Caco-2 (cell line): ENCODE data around the gene EPHA4. TPM values are rescaled to one million over a fixed set of nuclear protein-coding genes. Genes with fewer than 3 reads are reported as not detected.

Source experiments
- BruUV-seq: library from RNA; stranded (reverse); fragments of 400-500 nt; replicated peaks from 2 replicates; lab custom pipeline; 2021; lab: Mats Ljungman, UMichigan
- CTCF ChIA-PET: fragments of 300-600 bp; sonication (Branson Sonifier 250); formaldehyde crosslinking; loops from one replicate; lab custom pipeline; 2022; ENCODE audit warnings: antibody characterized with exemption; lab: Charles Lee
- POLR2A ChIA-PET: fragments of 300-600 bp; sonication (Branson Sonifier 250); formaldehyde crosslinking; loops from one replicate; lab custom pipeline; 2022; ENCODE audit warnings: antibody characterized with exemption; lab: Charles Lee
- DNase-seq, 2 experiments: peaks; one replicate each; pipeline versions ENCODE4 v3.0.0 to v3.0.0-alpha.2; 2020 to 2022
- H3K27me3 ChIP-seq: replicated peaks from 2 replicates; pipeline ENCODE4 v1.6.0; 2011; ENCODE audit warnings: low read length; ENCODE audit not compliant: control insufficient read depth, insufficient read depth
- H3K36me3 ChIP-seq: 2 replicates; pipeline ENCODE4 v1.5.1; 2011; ENCODE audit warnings: low read length; ENCODE audit not compliant: control insufficient read depth, insufficient read depth
- H3K4me1 ChIP-seq: fragments of 250-450 bp; sonication (Bioruptor Pico); 2 replicates; pipeline ENCODE4 v1.5.1; 2020; ENCODE audit warnings: mild to moderate bottlenecking
- H3K4me3 ChIP-seq: 2 replicates; pipeline ENCODE4 v1.5.1; 2011; ENCODE audit warnings: low read depth, mild to moderate bottlenecking, control low read depth, low read length
- H3K9me3 ChIP-seq: fragments of 250-450 bp; sonication (Bioruptor Pico); 2 replicates; pipeline ENCODE4 v1.5.1; 2020; ENCODE audit warnings: mild to moderate bottlenecking, moderate library complexity
- H3K27ac Mint-ChIP-seq: one replicate; pipeline ENCODE4 v1.8.0; 2022; ENCODE audit warnings: mixed read lengths; ENCODE audit not compliant: unreplicated experiment
- H3K27me3 Mint-ChIP-seq: one replicate; pipeline ENCODE4 v1.8.0; 2022; ENCODE audit warnings: mixed read lengths; ENCODE audit not compliant: insufficient read depth, unreplicated experiment
- H3K36me3 Mint-ChIP-seq: one replicate; pipeline ENCODE4 v1.8.0; 2022; ENCODE audit warnings: mild to moderate bottlenecking, mixed read lengths; ENCODE audit not compliant: insufficient read depth, unreplicated experiment
- H3K4me1 Mint-ChIP-seq: one replicate; pipeline ENCODE4 v1.8.0; 2022; ENCODE audit warnings: low read depth, mixed read lengths; ENCODE audit not compliant: unreplicated experiment
- H3K4me3 Mint-ChIP-seq: one replicate; pipeline ENCODE4 v1.8.0; 2022; ENCODE audit warnings: mild to moderate bottlenecking, moderate library complexity, mixed read lengths; ENCODE audit not compliant: unreplicated experiment
- H3K9me3 Mint-ChIP-seq: one replicate; pipeline ENCODE4 v1.8.0; 2022; ENCODE audit warnings: mixed read lengths; ENCODE audit not compliant: unreplicated experiment
- intact Hi-C: fragments of 100-400 bp; cut with micrococcal nuclease; formaldehyde crosslinking; loops from one replicate; pipeline ENCODE4 v1.10.0; 2022; ENCODE audit not compliant: unreplicated experiment
- total RNA-seq: library from RNA; stranded (reverse); gene quantifications from 2 replicates; pipeline ENCODE4 v1.2.3, GENCODE V29; 2022
- TF ChIP-seq, protein P1 (sequence below), 2 experiments: fragments of 200-600 bp in 1 of 2; IDR thresholded peaks; 1 replicate in 1 of 2; 2 replicates in 1 of 2; pipeline versions ENCODE4 v1.5.1 to v1.8.0; 2011 to 2022; ENCODE audit warnings: antibody characterized with exemption in 1 of 2, control low read depth in 1 of 2, inconsistent platforms in 1 of 2, low read depth in 1 of 2, low read length in 1 of 2, mild to moderate bottlenecking in 1 of 2, moderate library complexity in 1 of 2; ENCODE audit not compliant: insufficient read depth in 1 of 2, severe bottlenecking in 1 of 2, unreplicated experiment in 1 of 2

The EPHA4 gene
- total RNA-seq, 1 experiment from 2014 or later: 95.5 TPM

DNA sequence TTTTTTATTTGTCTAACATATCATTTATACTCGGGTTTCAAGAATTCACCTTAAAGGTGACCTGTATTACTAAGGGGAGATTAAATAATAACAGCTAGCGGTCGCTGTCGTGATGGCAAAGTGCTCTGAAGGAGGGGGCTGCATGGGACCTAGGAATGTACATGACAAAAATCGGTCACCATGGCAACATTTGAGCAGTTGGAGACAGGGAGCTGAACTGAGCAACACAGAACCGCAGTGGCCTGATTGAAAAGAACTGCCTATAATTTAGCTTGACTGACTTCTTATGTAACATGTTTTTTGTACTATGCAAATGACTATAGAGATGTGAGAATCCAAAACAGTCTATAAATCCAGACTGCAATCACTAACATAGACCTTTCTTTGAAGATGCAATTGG is 34.3 kb upstream of the EPHA4 start:
- intact Hi-C loops: no loop called here
- H3K27me3 ChIP-seq: no peaks in the 10 kb centered on the region
- H3K27ac Mint-ChIP-seq: no peak overlapping the region
- H3K4me3 Mint-ChIP-seq: no peak overlapping the region
- ChIA-PET CTCF (no interaction called here), POLR2A (interaction anchor here (0.6 kb wide), 1 partner anchor 11 kb away, joined by 3 read pairs; no protein-coding TSS in a partner anchor)
- peaks cover 4% of the 10 kb centered on the region for H3K4me1 Mint-ChIP-seq
- peaks cover 34% of the 10 kb centered on the region for H3K4me1 ChIP-seq
- no peaks in the 10 kb centered on the region for H3K36me3 Mint-ChIP-seq
- H3K4me3 ChIP-seq: no peak overlapping the region
- H3K36me3 ChIP-seq: no peaks in the 10 kb centered on the region
- no peak for DNase-seq
- no TSS peak for BruUV-seq
- H3K27me3 Mint-ChIP-seq: no peaks in the 10 kb centered on the region
- TF ChIP-seq, protein P1, sequence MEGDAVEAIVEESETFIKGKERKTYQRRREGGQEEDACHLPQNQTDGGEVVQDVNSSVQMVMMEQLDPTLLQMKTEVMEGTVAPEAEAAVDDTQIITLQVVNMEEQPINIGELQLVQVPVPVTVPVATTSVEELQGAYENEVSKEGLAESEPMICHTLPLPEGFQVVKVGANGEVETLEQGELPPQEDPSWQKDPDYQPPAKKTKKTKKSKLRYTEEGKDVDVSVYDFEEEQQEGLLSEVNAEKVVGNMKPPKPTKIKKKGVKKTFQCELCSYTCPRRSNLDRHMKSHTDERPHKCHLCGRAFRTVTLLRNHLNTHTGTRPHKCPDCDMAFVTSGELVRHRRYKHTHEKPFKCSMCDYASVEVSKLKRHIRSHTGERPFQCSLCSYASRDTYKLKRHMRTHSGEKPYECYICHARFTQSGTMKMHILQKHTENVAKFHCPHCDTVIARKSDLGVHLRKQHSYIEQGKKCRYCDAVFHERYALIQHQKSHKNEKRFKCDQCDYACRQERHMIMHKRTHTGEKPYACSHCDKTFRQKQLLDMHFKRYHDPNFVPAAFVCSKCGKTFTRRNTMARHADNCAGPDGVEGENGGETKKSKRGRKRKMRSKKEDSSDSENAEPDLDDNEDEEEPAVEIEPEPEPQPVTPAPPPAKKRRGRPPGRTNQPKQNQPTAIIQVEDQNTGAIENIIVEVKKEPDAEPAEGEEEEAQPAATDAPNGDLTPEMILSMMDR (IDR thresholded peaks at IDR 0.05; ENCODE audit: insufficient read depth in 1 of 2, low read depth in 1 of 2, low read length in 1 of 2, severe bottlenecking in 1 of 2, unreplicated experiment in 1 of 2): no peak
- H3K9me3 ChIP-seq: no peaks in the 10 kb centered on the region
- no peaks in the 10 kb centered on the region for H3K9me3 Mint-ChIP-seq

DNA sequence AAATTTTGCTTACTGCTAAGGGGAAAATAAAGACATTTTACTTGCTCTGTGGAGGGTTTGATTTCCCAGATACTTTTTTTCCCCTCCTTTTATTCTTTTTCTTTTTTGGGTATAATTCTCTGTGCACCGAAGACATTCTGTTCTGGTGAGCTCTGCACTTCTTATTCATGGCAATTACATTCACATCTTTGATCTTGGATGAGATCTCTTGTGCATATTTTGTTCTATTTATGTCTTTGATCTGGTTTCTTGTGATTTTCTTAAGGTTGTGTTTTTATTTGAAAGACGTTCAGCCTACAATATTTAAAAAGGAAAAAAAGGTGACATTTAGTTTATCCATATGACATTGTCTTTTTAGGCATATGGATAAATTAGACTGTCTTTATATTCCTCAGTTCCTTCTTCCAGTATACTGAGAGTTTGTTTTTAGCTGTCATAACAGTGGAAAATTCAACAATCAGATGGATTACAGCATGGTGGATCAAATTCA is 33.7 kb upstream of the EPHA4 start:
- Histone ChIP-seq H3K4me3 (no peak overlapping the region), H3K27me3 (no peaks in the 10 kb centered on the region), H3K4me1 (peaks cover 40% of the 10 kb centered on the region), H3K36me3 (no peaks in the 10 kb centered on the region), H3K9me3 (no peaks in the 10 kb centered on the region)
- Mint-ChIP-seq H3K27me3 (no peaks in the 10 kb centered on the region), H3K4me1 (peaks cover 10% of the 10 kb centered on the region), H3K9me3 (no peaks in the 10 kb centered on the region), H3K4me3 (no peak overlapping the region), H3K27ac (no peak overlapping the region), H3K36me3 (no peaks in the 10 kb centered on the region)
- ChIA-PET POLR2A (no interaction called here), CTCF (no interaction called here)
- no TSS peak for BruUV-seq
- TF ChIP-seq, protein P1 (IDR thresholded peaks at IDR 0.05; ENCODE audit: insufficient read depth in 1 of 2, low read depth in 1 of 2, low read length in 1 of 2, severe bottlenecking in 1 of 2, unreplicated experiment in 1 of 2): no peak
- no peak for DNase-seq
- intact Hi-C loops: no loop called here

DNA sequence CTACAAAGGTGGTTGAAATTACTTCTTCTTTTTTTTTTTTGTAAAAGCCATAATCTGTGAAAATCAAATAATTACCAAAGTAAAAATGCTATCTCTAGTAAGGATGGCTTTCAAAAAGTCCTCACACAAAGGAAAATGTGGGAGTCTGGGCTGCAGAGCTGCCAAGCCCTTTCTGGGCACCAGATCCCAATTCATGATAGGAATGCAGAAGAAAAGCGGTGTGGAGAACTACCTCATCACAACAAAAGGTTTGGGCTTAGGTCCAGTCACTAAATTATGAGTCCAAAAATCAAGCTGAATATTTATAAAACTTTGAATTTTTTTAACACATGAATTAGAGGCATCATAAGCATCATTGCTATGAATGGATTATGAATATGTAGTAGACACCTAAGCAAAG is 30.8 kb upstream of the EPHA4 start:
- Mint-ChIP-seq H3K36me3 (no peaks in the 10 kb centered on the region), H3K9me3 (no peaks in the 10 kb centered on the region), H3K4me3 (no peak overlapping the region), H3K27ac (no peak overlapping the region), H3K4me1 (peaks cover 21% of the 10 kb centered on the region), H3K27me3 (no peaks in the 10 kb centered on the region)
- Histone ChIP-seq H3K4me3 (no peak overlapping the region), H3K27me3 (no peaks in the 10 kb centered on the region), H3K36me3 (no peaks in the 10 kb centered on the region), H3K9me3 (no peaks in the 10 kb centered on the region), H3K4me1 (peaks cover 59% of the 10 kb centered on the region)
- no TSS peak for BruUV-seq
- POLR2A ChIA-PET: no interaction called here
- no peak for DNase-seq
- TF ChIP-seq, protein P1 (IDR thresholded peaks at IDR 0.05; ENCODE audit: insufficient read depth in 1 of 2, low read depth in 1 of 2, low read length in 1 of 2, severe bottlenecking in 1 of 2, unreplicated experiment in 1 of 2): no peak
- intact Hi-C loops: loop anchor here (5.0 kb wide), 1 partner anchor 189 kb away; no protein-coding TSS in a partner anchor
- CTCF ChIA-PET: no interaction called here
